HepG2 (cell line): ENCODE measurements around the gene RPS6KB1. TPM values are rescaled to one million over a fixed set of nuclear protein-coding genes. Genes with fewer than 3 reads are reported as not detected.

ENCODE experiments used
- ATF7 ChIP-seq, 2 experiments: fragments of 450-650 bp in 1 of 2; sonication (generic) in 1 of 2; formaldehyde crosslinking in 1 of 2; IDR thresholded peaks; 2 replicates each; pipeline versions ENCODE4 v1.4.0 to v1.6.1; 2016 to 2020; ENCODE audit warnings: antibody characterized with exemption in 1 of 2, mild to moderate bottlenecking in 1 of 2, missing genetic modification reagents in 1 of 2
- CREBL2 ChIP-seq: sonication (generic); formaldehyde crosslinking; IDR thresholded peaks from 2 replicates; pipeline ENCODE4 v1.8.1; 2023; ENCODE audit warnings: missing genetic modification reagents, mild to moderate bottlenecking, borderline replicate concordance
- EP300 ChIP-seq, 3 experiments: sonication (generic) in 1 of 3; formaldehyde crosslinking in 1 of 3; IDR thresholded peaks; 2 replicates each; pipeline versions ENCODE4 v1.5.1 to v1.6.1; 2011 to 2020; ENCODE audit warnings: low read depth in 2 of 3, low read length in 2 of 3, borderline replicate concordance in 1 of 3, improper control_type of control experiment in 1 of 3, mild to moderate bottlenecking in 1 of 3, missing genetic modification reagents in 1 of 3, moderate library complexity in 1 of 3
- FOXP1 ChIP-seq, 2 experiments: fragments of 450-650 bp in 1 of 2; IDR thresholded peaks; 2 replicates each; pipeline ENCODE4 v1.6.1; 2017 to 2018; ENCODE audit warnings: antibody characterized with exemption in 1 of 2
- LBX2 ChIP-seq: sonication (generic); formaldehyde crosslinking; IDR thresholded peaks from 2 replicates; pipeline ENCODE4 v1.5.0; 2020; ENCODE audit warnings: missing genetic modification reagents, mild to moderate bottlenecking, borderline replicate concordance
- MXD3 ChIP-seq: IDR thresholded peaks from 2 replicates; pipeline ENCODE4 v1.6.1; 2016; ENCODE audit warnings: mild to moderate bottlenecking, missing biosample characterization, missing genetic modification reagents
- NFRKB ChIP-seq: fragments of 450-650 bp; IDR thresholded peaks from 2 replicates; pipeline ENCODE4 v1.6.1; 2017
- NR1H2 ChIP-seq: sonication (generic); formaldehyde crosslinking; IDR thresholded peaks from 2 replicates; pipeline ENCODE4 v1.8.1; 2022; ENCODE audit warnings: low read depth, missing genetic modification reagents, borderline replicate concordance
- ZBTB2 ChIP-seq: sonication (generic); formaldehyde crosslinking; IDR thresholded peaks from 2 replicates; pipeline ENCODE4 v1.8.0; 2022; ENCODE audit warnings: low read depth, missing genetic modification reagents
- ZBTB39 ChIP-seq: sonication (generic); formaldehyde crosslinking; IDR thresholded peaks from 2 replicates; pipeline ENCODE4 v1.5.0; 2020; ENCODE audit warnings: missing genetic modification reagents
- ZNF143 ChIP-seq: sonication (generic); formaldehyde crosslinking; IDR thresholded peaks from 2 replicates; pipeline ENCODE4 v1.4.0; 2020; ENCODE audit warnings: missing genetic modification reagents
- ZNF276 ChIP-seq: sonication (generic); formaldehyde crosslinking; IDR thresholded peaks from 2 replicates; pipeline ENCODE4 v1.4.0; 2020; ENCODE audit warnings: mild to moderate bottlenecking, low read depth, missing genetic modification reagents
- ZNF282 ChIP-seq: fragments of 450-650 bp; IDR thresholded peaks from 2 replicates; pipeline ENCODE4 v1.6.1; 2018; ENCODE audit not compliant: partially characterized antibody
- ZNF432 ChIP-seq: sonication (generic); formaldehyde crosslinking; IDR thresholded peaks from 2 replicates; pipeline ENCODE4 v1.5.0; 2020; ENCODE audit warnings: missing genetic modification reagents, mild to moderate bottlenecking, borderline replicate concordance
- ZNF564 ChIP-seq: sonication (generic); formaldehyde crosslinking; IDR thresholded peaks from 2 replicates; pipeline ENCODE4 v1.8.1; 2023; ENCODE audit warnings: mild to moderate bottlenecking, missing genetic modification reagents
- ZNF577 ChIP-seq: sonication (generic); formaldehyde crosslinking; IDR thresholded peaks from 2 replicates; pipeline ENCODE4 v1.4.0; 2020; ENCODE audit warnings: mild to moderate bottlenecking, low read depth, missing genetic modification reagents, borderline replicate concordance
- ZNF615 ChIP-seq: sonication (generic); formaldehyde crosslinking; IDR thresholded peaks from 2 replicates; pipeline ENCODE4 v1.5.0; 2020; ENCODE audit warnings: mild to moderate bottlenecking, missing genetic modification reagents, borderline replicate concordance
- ZNF737 ChIP-seq: sonication (generic); formaldehyde crosslinking; IDR thresholded peaks from 2 replicates; pipeline ENCODE4 v1.5.0; 2020; ENCODE audit warnings: missing genetic modification reagents, mild to moderate bottlenecking, borderline replicate concordance
- ZNF879 ChIP-seq: sonication (generic); formaldehyde crosslinking; IDR thresholded peaks from 2 replicates; pipeline ENCODE4 v1.8.1; 2023; ENCODE audit warnings: missing genetic modification reagents
- polyA plus RNA-seq, 8 experiments: library from polyadenylated mRNA; depleted of rRNA in 3 of 8; stranded (reverse) in 7 of 8; unstranded in 1 of 8; fragments of >200 nt; fragmentation: Illumina TruSeq in 4 of 8; extraction: Trizol in 4 of 8; gene quantifications; 2 replicates each; pipeline versions ENCODE4 v1.2.1 to v1.2.3, GENCODE V29; 2011 to 2016; ENCODE audit warnings: low read depth in 4 of 8, missing spikeins in 1 of 8, mixed read lengths in 1 of 8; ENCODE audit not compliant: insufficient read depth in 1 of 8
- total RNA-seq, 5 experiments: library from RNA; depleted of rRNA; stranded (reverse); fragments of >200 nt; fragmentation: Illumina TruSeq; extraction: Trizol; gene quantifications; 2 replicates each; pipeline ENCODE4 v1.2.3, GENCODE V29; 2016; ENCODE audit warnings: low read depth in 1 of 5

RPS6KB1 gene
- total and polyA plus RNA-seq, 2 of the 13 experiments (the other 11 are each of a cell fraction or from before 2014, with no cell fraction given), result 16.5 to 42.2 TPM

- TF ChIP-seq ZBTB39, result no peak
- TF ChIP-seq ZNF282, result no peak
- TF ChIP-seq MXD3 (CRISPR knock-in tag), result peak; percentile 49; the same call in 1 of the 2 replicates
- TF ChIP-seq ATF7 (IDR thresholded peaks at IDR 0.05), result no peak
- TF ChIP-seq ATF7 (CRISPR knock-in tag; IDR thresholded peaks at IDR 0.05), result peak; percentile 39; the same call in 1 of the 2 replicates
- no peak for TF ChIP-seq ZNF879 (CRISPR knock-in tag)
- no peak for TF ChIP-seq ZNF737 (CRISPR knock-in tag)
- no peak for TF ChIP-seq ZNF432 (CRISPR knock-in tag)
- no peak for TF ChIP-seq EP300 (IDR thresholded peaks at IDR 0.05; ENCODE audit: low read depth in 2 of 2, low read length in 2 of 2)
- TF ChIP-seq EP300 (CRISPR knock-in tag; IDR thresholded peaks at IDR 0.05; ENCODE audit: borderline replicate concordance), result no peak
- TF ChIP-seq ZNF615, result no peak
- TF ChIP-seq ZNF143 (CRISPR knock-in tag), result 0 out of 2 replicates have a peak, but pooled peaks have one; percentile 27
- peak; percentile 40; the same call in 1 of the 2 replicates for TF ChIP-seq ZNF564 (CRISPR knock-in tag)
- TF ChIP-seq FOXP1 (IDR thresholded peaks at IDR 0.05), result no peak
- 0 out of 2 replicates have a peak, but pooled peaks have one; percentile 19 for TF ChIP-seq FOXP1 (CRISPR knock-in tag; IDR thresholded peaks at IDR 0.05)
- TF ChIP-seq ZBTB2, result 0 out of 2 replicates have a peak, but pooled peaks have one; percentile 61
- no peak for TF ChIP-seq ZNF276 (CRISPR knock-in tag)
- no peak; the same call in 1 of the 2 replicates for TF ChIP-seq CREBL2
- TF ChIP-seq ZNF577 (CRISPR knock-in tag), result no peak
- TF ChIP-seq NR1H2, result peak; percentile 4; the same call in 1 of the 2 replicates
- peak; percentile 53; the same call in 1 of the 2 replicates for TF ChIP-seq LBX2 (CRISPR knock-in tag)
- TF ChIP-seq NFRKB, result no peak
Measured at GRCh38 chr17:59964482-59965328, 71.8 kb downstream of the RPS6KB1 start, which contains the start of gene RNFT1 (continued).
